ENCODE data around the gene TEX13D.

Gene TEX13D

GRCh38 chrX:124348885-124349453 lies 16.5 kb downstream of the TEX13D start:
- DNase-seq, result no peak

- DNase-seq, result no peak
Measured at GRCh38 chrX:124354648-124355047, 22.2 kb downstream of the TEX13D start.

GRCh38 chrX:124358800-124359383 lies 26.4 kb downstream of the TEX13D start:
- no peak for DNase-seq

- DNase-seq, result no peak
Measured at GRCh38 chrX:124362072-124362471, 29.6 kb downstream of the TEX13D start.

- no peak for DNase-seq
Measured at GRCh38 chrX:124362761-124363160, 30.3 kb downstream of the TEX13D start.

GRCh38 chrX:124369722-124370121 lies 37.3 kb downstream of the TEX13D start:
- no peak for DNase-seq

- no peak for DNase-seq
Measured at GRCh38 chrX:124373348-124373747, 40.9 kb downstream of the TEX13D start.

GRCh38 chrX:124378643-124379042 lies 46.2 kb downstream of the TEX13D start:
- no peak for DNase-seq

GRCh38 chrX:124383354-124383753 lies 50.9 kb downstream of the TEX13D start:
- no peak for DNase-seq

GRCh38 chrX:124386401-124386800 lies 53.9 kb downstream of the TEX13D start:
- no peak for DNase-seq
